OCI-LY1 (cell line): ENCODE measurements around the gene ARL15.

Source experiments
- H2AFZ ChIP-seq: fragments of 200-600 bp; sonication (generic), shearing (Covaris generic); 2 replicates; pipeline ENCODE4 v1.6.0; 2014; ENCODE audit warnings: antibody characterized with exemption, mild to moderate bottlenecking, low read length
- H3F3A ChIP-seq: fragments of 200-600 bp; sonication (generic), shearing (Covaris generic); 2 replicates; pipeline ENCODE4 v1.6.0; 2014; ENCODE audit warnings: mild to moderate bottlenecking, antibody characterized with exemption, low read length, moderate library complexity; ENCODE audit not compliant: insufficient read depth
- H3K27ac ChIP-seq: fragments of 200-600 bp; sonication (generic); 2 replicates; pipeline ENCODE4 v1.5.1; 2014; ENCODE audit warnings: low read length, mixed run types, mild to moderate bottlenecking, low read depth; ENCODE audit not compliant: poor library complexity, severe bottlenecking
- H3K27me3 ChIP-seq: fragments of 200-600 bp; sonication (generic); 2 replicates; pipeline ENCODE4 v1.6.0; 2014; ENCODE audit warnings: antibody characterized with exemption, mild to moderate bottlenecking, low read length, moderate library complexity; ENCODE audit not compliant: insufficient read depth
- H3K36me3 ChIP-seq: fragments of 200-600 bp; sonication (generic); 2 replicates; pipeline ENCODE4 v1.6.1; 2014; ENCODE audit warnings: mild to moderate bottlenecking, antibody characterized with exemption, low read length, moderate library complexity, mixed read lengths; ENCODE audit not compliant: insufficient read depth
- H3K4me1 ChIP-seq: fragments of 200-600 bp; sonication (generic); 2 replicates; pipeline ENCODE4 v1.5.1; 2014; ENCODE audit warnings: mild to moderate bottlenecking, low read length, moderate library complexity; ENCODE audit not compliant: insufficient read depth, severe bottlenecking
- H3K4me2 ChIP-seq: fragments of 200-600 bp; sonication (generic), shearing (Covaris generic); 2 replicates; pipeline ENCODE4 v1.6.1; 2014; ENCODE audit warnings: low read length
- H3K4me3 ChIP-seq: fragments of 200-600 bp; sonication (generic); 2 replicates; pipeline ENCODE4 v1.5.1; 2014; ENCODE audit warnings: low read length, low read depth, mild to moderate bottlenecking, mixed read lengths; ENCODE audit not compliant: poor library complexity, severe bottlenecking
- H3K79me2 ChIP-seq: fragments of 200-600 bp; shearing (Covaris generic); 2 replicates; pipeline ENCODE4 v1.6.1; 2016; ENCODE audit warnings: mixed run types, low read length, mixed read lengths; ENCODE audit not compliant: insufficient read depth
- H3K9ac ChIP-seq: fragments of 200-600 bp; sonication (generic), shearing (Covaris generic); 2 replicates; pipeline ENCODE4 v1.6.1; 2014; ENCODE audit warnings: mild to moderate bottlenecking, low read length, mixed read lengths
- H3K9me2 ChIP-seq: fragments of 200-600 bp; sonication (generic), shearing (Covaris generic); 2 replicates; pipeline ENCODE4 v1.6.1; 2014; ENCODE audit warnings: low read depth, mild to moderate bottlenecking, low read length, mixed read lengths
- H3K9me3 ChIP-seq: fragments of 200-600 bp; shearing (Covaris generic); 2 replicates; pipeline ENCODE4 v1.6.1; 2014; ENCODE audit warnings: low read length, mixed read lengths
- H4K20me1 ChIP-seq: fragments of 200-600 bp; sonication (generic), shearing (Covaris generic); 2 replicates; pipeline ENCODE4 v1.6.0; 2016; ENCODE audit warnings: mild to moderate bottlenecking, low read length; ENCODE audit not compliant: insufficient read depth
- EZH2 ChIP-seq: fragments of 200-600 bp; sonication (generic), shearing (Covaris generic); IDR thresholded peaks from 2 replicates; pipeline ENCODE4 v1.8.0; 2017; ENCODE audit warnings: borderline replicate concordance, mixed run types, mild to moderate bottlenecking, antibody characterized with exemption, low read length, moderate library complexity, mixed read lengths
- TF ChIP-seq, protein P1 (sequence below): fragments of 200-600 bp; sonication (generic), shearing (Covaris generic); IDR thresholded peaks from 2 replicates; pipeline ENCODE4 v1.5.1; 2017; ENCODE audit warnings: mild to moderate bottlenecking, antibody characterized with exemption, low read length, moderate library complexity, mixed read lengths

The ARL15 gene

DNA sequence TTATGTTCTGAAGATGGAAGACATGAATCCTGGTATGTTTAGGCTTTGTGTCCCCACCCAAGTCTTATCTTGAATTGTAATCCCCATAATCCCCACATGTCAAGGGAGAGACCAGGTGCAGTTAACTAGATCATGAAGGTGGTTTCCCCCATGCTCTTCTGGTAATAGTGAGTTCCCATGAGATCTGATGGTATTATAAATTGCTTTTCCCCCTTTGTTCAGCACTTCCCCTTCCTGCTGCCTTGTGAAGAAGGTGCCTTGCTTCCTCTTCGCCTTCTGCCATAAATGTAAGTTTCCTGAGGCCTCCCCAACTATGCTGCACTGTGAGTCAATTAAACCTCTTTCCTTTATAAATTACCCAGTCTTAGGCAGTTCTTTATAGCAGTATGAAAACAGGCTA is 229.0 kb downstream of the ARL15 start:
- H3K27ac ChIP-seq = no peak overlapping the region
- H3K9me2 ChIP-seq = no peaks in the 10 kb centered on the region
- H2AFZ ChIP-seq = no peak overlapping the region
- no peak overlapping the region for H3K4me2 ChIP-seq
- H3F3A ChIP-seq = no peaks in the 10 kb centered on the region; the same call in none of the 2 replicates
- no peaks in the 10 kb centered on the region for H4K20me1 ChIP-seq
- TF ChIP-seq, protein P1, sequence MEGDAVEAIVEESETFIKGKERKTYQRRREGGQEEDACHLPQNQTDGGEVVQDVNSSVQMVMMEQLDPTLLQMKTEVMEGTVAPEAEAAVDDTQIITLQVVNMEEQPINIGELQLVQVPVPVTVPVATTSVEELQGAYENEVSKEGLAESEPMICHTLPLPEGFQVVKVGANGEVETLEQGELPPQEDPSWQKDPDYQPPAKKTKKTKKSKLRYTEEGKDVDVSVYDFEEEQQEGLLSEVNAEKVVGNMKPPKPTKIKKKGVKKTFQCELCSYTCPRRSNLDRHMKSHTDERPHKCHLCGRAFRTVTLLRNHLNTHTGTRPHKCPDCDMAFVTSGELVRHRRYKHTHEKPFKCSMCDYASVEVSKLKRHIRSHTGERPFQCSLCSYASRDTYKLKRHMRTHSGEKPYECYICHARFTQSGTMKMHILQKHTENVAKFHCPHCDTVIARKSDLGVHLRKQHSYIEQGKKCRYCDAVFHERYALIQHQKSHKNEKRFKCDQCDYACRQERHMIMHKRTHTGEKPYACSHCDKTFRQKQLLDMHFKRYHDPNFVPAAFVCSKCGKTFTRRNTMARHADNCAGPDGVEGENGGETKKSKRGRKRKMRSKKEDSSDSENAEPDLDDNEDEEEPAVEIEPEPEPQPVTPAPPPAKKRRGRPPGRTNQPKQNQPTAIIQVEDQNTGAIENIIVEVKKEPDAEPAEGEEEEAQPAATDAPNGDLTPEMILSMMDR = no peak
- no peak for TF ChIP-seq EZH2
- no peaks in the 10 kb centered on the region for H3K4me1 ChIP-seq
- peaks cover 7% of the 10 kb centered on the region for H3K9me3 ChIP-seq
- H3K27me3 ChIP-seq = no peaks in the 10 kb centered on the region
- no peak overlapping the region for H3K9ac ChIP-seq
- H3K4me3 ChIP-seq = no peak overlapping the region
- peaks cover 71% of the 10 kb centered on the region for H3K36me3 ChIP-seq
- peaks cover 8% of the 10 kb centered on the region; the same call in 1 of the 2 replicates for H3K79me2 ChIP-seq

DNA sequence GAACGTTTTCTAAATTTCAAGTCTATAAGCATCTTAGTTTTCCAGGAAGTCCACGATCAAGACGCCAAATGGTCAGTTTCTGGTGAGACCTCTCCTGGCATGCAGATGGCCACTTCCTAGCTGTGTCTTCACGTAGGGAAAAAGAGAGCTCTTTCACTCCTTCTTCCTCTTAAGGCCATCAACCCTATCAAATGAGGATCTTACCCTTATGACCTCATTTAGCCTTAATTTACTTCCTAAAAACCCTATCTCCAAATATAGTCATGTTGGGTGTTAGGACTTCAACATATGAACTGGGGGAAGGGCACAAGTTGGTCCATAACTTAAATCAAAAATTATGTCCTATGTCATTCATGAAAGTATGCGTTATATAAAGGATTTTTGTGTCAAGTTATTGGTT is 229.5 kb downstream of the ARL15 start:
- no peak overlapping the region for H2AFZ ChIP-seq
- no peak overlapping the region for H3K27ac ChIP-seq
- H3K36me3 ChIP-seq = peaks cover 71% of the 10 kb centered on the region
- H3K4me3 ChIP-seq = no peak overlapping the region
- no peaks in the 10 kb centered on the region for H4K20me1 ChIP-seq
- peaks cover 7% of the 10 kb centered on the region for H3K9me3 ChIP-seq
- no peaks in the 10 kb centered on the region for H3K9me2 ChIP-seq
- no peak overlapping the region for H3K4me2 ChIP-seq
- peaks cover 10% of the 10 kb centered on the region; the same call in 1 of the 2 replicates for H3K79me2 ChIP-seq
- H3K4me1 ChIP-seq = no peaks in the 10 kb centered on the region
- H3K9ac ChIP-seq = no peak overlapping the region
- no peak for TF ChIP-seq EZH2
- TF ChIP-seq, protein P1 = no peak
- H3K27me3 ChIP-seq = no peaks in the 10 kb centered on the region
- no peaks in the 10 kb centered on the region; the same call in none of the 2 replicates for H3F3A ChIP-seq

DNA sequence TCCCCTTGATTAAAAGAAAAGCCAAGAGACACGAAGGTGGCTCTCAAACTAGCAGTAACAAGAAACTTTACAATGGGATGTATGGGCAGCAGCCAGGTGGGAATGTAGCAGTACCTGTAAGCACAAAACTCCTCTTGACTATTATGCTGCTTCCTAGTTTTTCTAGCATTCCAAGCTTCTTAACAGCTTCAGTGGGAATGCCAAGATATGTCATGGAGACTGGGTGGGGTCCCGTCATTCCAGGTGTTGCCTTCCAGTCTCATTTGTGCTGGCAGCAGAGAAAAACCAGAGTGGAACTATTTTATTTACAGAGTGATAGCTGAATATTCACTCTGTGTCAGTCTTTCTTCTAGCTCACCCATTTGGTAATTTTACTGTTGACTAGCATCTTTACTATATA is 236.6 kb downstream of the ARL15 start:
- TF ChIP-seq, protein P1 = no peak
- TF ChIP-seq EZH2 = no peak
- H2AFZ ChIP-seq = no peak overlapping the region

More for the DNA sequence above, 236.6 kb downstream of the ARL15 start:
- Histone ChIP-seq H3K27me3 (no peaks in the 10 kb centered on the region), H4K20me1 (no peaks in the 10 kb centered on the region), H3K4me3 (no peak overlapping the region), H3K9me2 (no peaks in the 10 kb centered on the region), H3F3A (no peaks in the 10 kb centered on the region), H3K79me2 (peaks cover 14% of the 10 kb centered on the region; the same call in 1 of the 2 replicates), H3K27ac (no peak overlapping the region), H3K36me3 (peaks cover 62% of the 10 kb centered on the region), H3K9me3 (no peaks in the 10 kb centered on the region), H3K9ac (no peak overlapping the region), H3K4me1 (no peaks in the 10 kb centered on the region), H3K4me2 (no peak overlapping the region)
